ENCODE results near the gene COG8. TPM values are rescaled to one million over a fixed set of nuclear protein-coding genes. Genes with fewer than 3 reads are reported as not detected.

The COG8 gene
- polyA plus RNA-seq, 1 experiment, result 31.6 TPM

GRCh38 chr16:69371564-69371963 lies 32.2 kb upstream of the COG8 start:
- TF ChIP-seq, protein P1, sequence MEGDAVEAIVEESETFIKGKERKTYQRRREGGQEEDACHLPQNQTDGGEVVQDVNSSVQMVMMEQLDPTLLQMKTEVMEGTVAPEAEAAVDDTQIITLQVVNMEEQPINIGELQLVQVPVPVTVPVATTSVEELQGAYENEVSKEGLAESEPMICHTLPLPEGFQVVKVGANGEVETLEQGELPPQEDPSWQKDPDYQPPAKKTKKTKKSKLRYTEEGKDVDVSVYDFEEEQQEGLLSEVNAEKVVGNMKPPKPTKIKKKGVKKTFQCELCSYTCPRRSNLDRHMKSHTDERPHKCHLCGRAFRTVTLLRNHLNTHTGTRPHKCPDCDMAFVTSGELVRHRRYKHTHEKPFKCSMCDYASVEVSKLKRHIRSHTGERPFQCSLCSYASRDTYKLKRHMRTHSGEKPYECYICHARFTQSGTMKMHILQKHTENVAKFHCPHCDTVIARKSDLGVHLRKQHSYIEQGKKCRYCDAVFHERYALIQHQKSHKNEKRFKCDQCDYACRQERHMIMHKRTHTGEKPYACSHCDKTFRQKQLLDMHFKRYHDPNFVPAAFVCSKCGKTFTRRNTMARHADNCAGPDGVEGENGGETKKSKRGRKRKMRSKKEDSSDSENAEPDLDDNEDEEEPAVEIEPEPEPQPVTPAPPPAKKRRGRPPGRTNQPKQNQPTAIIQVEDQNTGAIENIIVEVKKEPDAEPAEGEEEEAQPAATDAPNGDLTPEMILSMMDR (IDR thresholded peaks at IDR 0.05; ENCODE audit: insufficient read depth, low read depth, low read length), result no peak
- ChIA-PET CTCF (no interaction called here), POLR2A (no interaction called here)
- no peaks in the 10 kb centered on the region for H3K27me3 ChIP-seq (ENCODE audit: control insufficient read depth, insufficient read depth, low read length)
- H3K36me3 ChIP-seq (ENCODE audit: control insufficient read depth, insufficient read depth, low read length), result peaks cover 15% of the 10 kb centered on the region
- no peak overlapping the region for H3K4me3 ChIP-seq (ENCODE audit: low read depth, low read length)
- no peak for DNase-seq (ENCODE audit: low read depth)

GRCh38 chr16:69368866-69369265 lies 29.5 kb upstream of the COG8 start:
- H3K4me3 ChIP-seq (ENCODE audit: low read depth, low read length), result no peak overlapping the region
- H3K36me3 ChIP-seq (ENCODE audit: control insufficient read depth, insufficient read depth, low read length), result peaks cover 24% of the 10 kb centered on the region
- ChIA-PET CTCF (interaction anchor here (1.4 kb wide), 1 partner anchor 16 kb away, joined by 3 read pairs; no protein-coding TSS in a partner anchor), POLR2A (no interaction called here)
- no peaks in the 10 kb centered on the region for H3K27me3 ChIP-seq (ENCODE audit: control insufficient read depth, insufficient read depth, low read length)
- TF ChIP-seq, protein P1 (IDR thresholded peaks at IDR 0.05; ENCODE audit: insufficient read depth, low read depth, low read length), result no peak
- no peak for DNase-seq (ENCODE audit: low read depth)

GRCh38 chr16:69367980-69368379 lies 28.6 kb upstream of the COG8 start:
- H3K4me3 ChIP-seq (ENCODE audit: low read depth, low read length), result no peak overlapping the region
- no peaks in the 10 kb centered on the region for H3K27me3 ChIP-seq (ENCODE audit: control insufficient read depth, insufficient read depth, low read length)
- H3K36me3 ChIP-seq (ENCODE audit: control insufficient read depth, insufficient read depth, low read length), result peaks cover 24% of the 10 kb centered on the region
- CTCF ChIA-PET, result interaction anchor here (1.4 kb wide), 1 partner anchor 17 kb away, joined by 3 read pairs; no protein-coding TSS in a partner anchor
- POLR2A ChIA-PET, result no interaction called here
- no peak for DNase-seq (ENCODE audit: low read depth)
- TF ChIP-seq, protein P1 (IDR thresholded peaks at IDR 0.05; ENCODE audit: insufficient read depth, low read depth, low read length), result no peak

- CTCF ChIA-PET, result no interaction called here
- no peak for DNase-seq (ENCODE audit: low read depth)
- POLR2A ChIA-PET, result no interaction called here
- H3K36me3 ChIP-seq (ENCODE audit: control insufficient read depth, insufficient read depth, low read length), result peaks cover 20% of the 10 kb centered on the region
- TF ChIP-seq, protein P1 (IDR thresholded peaks at IDR 0.05; ENCODE audit: insufficient read depth, low read depth, low read length), result no peak
- H3K4me3 ChIP-seq (ENCODE audit: low read depth, low read length), result no peak overlapping the region
- no peaks in the 10 kb centered on the region for H3K27me3 ChIP-seq (ENCODE audit: control insufficient read depth, insufficient read depth, low read length)
Observed at GRCh38 chr16:69366431-69366830, 27.1 kb upstream of the COG8 start.

DNA sequence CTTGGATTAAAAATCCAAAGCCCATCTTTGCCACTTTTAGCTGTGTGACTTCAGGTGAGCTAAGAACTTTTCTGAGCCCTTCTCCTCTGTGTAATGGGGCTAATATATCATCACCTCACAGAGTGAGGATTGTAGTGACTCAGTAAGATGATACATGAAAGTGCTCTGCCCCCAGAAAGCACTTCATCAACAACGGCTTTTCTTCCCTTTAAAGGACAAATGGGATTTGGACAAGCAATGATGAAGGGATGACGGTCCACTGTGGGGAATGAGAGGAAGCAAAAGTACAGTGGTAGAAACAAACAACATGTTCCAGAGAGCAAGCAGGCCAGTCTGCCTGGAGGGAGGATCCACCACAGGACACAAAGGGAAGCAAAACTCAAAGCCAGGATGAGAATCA lies 26.5 kb upstream of the COG8 start:
- DNase-seq (ENCODE audit: low read depth), result no peak
- Histone ChIP-seq H3K4me3 (ENCODE audit: low read depth, low read length) (no peak overlapping the region), H3K36me3 (ENCODE audit: control insufficient read depth, insufficient read depth, low read length) (peaks cover 20% of the 10 kb centered on the region), H3K27me3 (ENCODE audit: control insufficient read depth, insufficient read depth, low read length) (no peaks in the 10 kb centered on the region)
- POLR2A ChIA-PET, result no interaction called here
- CTCF ChIA-PET, result no interaction called here
- TF ChIP-seq, protein P1 (IDR thresholded peaks at IDR 0.05; ENCODE audit: insufficient read depth, low read depth, low read length), result no peak
